Panc1 (cell line): ENCODE data around the gene CACNA1E.

Source experiments
- CTCF ChIP-seq: fragments of 450-650 bp; IDR thresholded peaks from 2 replicates; pipeline ENCODE4 v1.5.1; 2017; ENCODE audit warnings: mild to moderate bottlenecking
- POLR2AphosphoS5 ChIP-seq: IDR thresholded peaks from 2 replicates; pipeline ENCODE4 v1.6.1; 2012; ENCODE audit warnings: mild to moderate bottlenecking, low read depth, low read length, moderate library complexity
- REST ChIP-seq, 2 experiments: IDR thresholded peaks; 2 replicates each; pipeline ENCODE4 v1.6.1; 2011 to 2012; ENCODE audit warnings: low read depth in 2 of 2, control low read depth in 1 of 2, low read length in 1 of 2, mild to moderate bottlenecking in 1 of 2, moderate library complexity in 1 of 2; ENCODE audit not compliant: insufficient read depth in 1 of 2
- SIN3A ChIP-seq: IDR thresholded peaks from 2 replicates; pipeline ENCODE4 v1.6.1; 2012; ENCODE audit warnings: low read depth, mild to moderate bottlenecking, low read length, moderate library complexity, borderline replicate concordance; ENCODE audit not compliant: insufficient read depth
- TCF7L2 ChIP-seq: IDR thresholded peaks from 2 replicates; pipeline ENCODE4 v1.6.1; 2011; ENCODE audit warnings: mild to moderate bottlenecking, low read depth, low read length, inconsistent platforms

- TF ChIP-seq CTCF (no peak), SIN3A (no peak), POLR2AphosphoS5 (no peak), REST (IDR thresholded peaks at IDR 0.05; ENCODE audit: insufficient read depth in 1 of 2, low read depth in 2 of 2, low read length in 1 of 2) (no peak), TCF7L2 (no peak)
These were observed 276.2 kb downstream of the CACNA1E start for GRCh38 chr1:181759481-181759880.
